HG02970 (cell line): Measurements from ENCODE around the gene IL1RN.

Source experiments
- ATAC-seq: cut with Tn5 transposase; IDR thresholded peaks from one replicate; pipeline ENCODE4 v1.9.1; 2021; ENCODE audit warnings: mild to moderate bottlenecking, moderate library complexity, moderate number of reproducible peaks; ENCODE audit not compliant: unreplicated experiment, low FRiP score

IL1RN gene

DNA sequence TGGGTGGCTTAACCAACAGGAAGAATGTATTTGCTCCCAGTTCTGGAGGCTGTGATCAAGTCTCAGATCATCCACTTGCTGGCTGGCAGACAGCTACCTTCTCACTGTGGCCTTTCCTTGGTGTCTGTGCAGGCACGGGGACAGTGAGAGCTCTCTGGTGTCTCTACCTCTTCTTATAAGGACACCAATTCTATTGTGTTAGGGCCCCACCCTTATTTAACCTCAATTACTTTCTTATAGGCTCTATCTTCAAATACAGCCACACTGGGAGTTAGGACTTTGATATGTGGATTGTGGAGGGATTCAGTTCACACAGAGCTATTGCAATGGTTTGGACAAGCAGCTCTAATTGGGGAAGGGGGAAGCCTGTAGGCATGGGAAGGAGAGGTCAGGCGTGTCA is 25.3 kb upstream of the IL1RN start:
- ATAC-seq, result no peak

DNA sequence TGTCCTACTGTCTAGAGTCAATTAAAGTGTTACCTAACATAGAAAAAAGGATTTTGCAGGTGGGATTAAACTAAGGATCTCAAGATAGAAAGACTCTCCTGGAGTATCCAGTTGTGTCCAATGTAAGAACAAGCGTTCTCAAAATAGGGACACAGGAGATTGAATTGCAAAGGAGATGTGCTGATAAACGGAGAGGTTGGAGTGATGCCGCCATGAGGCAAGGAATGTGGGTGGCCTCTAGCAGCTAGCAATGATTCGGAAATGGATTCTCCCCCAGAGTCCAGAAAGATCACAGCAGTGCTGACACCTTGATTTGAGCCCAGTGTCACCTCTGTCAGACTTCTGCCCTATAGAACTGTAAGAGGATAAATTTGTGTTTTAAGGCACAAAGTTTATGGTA is 24.1 kb upstream of the IL1RN start:
- no peak for ATAC-seq

DNA sequence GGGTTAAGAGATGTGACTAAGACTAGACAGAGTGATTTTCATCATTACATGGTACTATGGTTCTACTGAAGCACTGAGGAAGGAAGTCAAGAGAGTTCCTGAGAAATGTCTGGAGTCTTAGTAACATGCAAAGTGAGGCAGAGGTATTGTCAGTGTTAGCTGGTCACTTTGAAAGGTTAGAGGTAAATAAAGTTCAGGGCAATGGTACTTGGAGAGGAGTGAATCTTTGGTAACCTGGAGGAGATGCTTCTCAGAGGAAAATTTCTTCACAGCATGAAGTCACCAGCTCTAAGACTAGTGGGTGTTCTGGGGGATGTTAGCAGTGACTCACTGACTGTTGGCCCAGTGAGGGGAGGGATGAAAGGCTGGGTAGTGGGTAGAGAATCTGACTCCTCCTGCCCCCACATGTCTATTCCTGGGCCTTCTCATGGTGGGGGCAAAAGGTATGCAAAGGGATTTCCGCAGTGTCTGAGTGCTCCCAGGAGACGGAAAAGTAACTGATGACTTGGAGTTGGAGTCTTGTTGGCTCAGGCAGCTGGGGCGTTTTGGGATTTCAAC is 23.3 kb upstream of the IL1RN start:
- no peak for ATAC-seq

DNA sequence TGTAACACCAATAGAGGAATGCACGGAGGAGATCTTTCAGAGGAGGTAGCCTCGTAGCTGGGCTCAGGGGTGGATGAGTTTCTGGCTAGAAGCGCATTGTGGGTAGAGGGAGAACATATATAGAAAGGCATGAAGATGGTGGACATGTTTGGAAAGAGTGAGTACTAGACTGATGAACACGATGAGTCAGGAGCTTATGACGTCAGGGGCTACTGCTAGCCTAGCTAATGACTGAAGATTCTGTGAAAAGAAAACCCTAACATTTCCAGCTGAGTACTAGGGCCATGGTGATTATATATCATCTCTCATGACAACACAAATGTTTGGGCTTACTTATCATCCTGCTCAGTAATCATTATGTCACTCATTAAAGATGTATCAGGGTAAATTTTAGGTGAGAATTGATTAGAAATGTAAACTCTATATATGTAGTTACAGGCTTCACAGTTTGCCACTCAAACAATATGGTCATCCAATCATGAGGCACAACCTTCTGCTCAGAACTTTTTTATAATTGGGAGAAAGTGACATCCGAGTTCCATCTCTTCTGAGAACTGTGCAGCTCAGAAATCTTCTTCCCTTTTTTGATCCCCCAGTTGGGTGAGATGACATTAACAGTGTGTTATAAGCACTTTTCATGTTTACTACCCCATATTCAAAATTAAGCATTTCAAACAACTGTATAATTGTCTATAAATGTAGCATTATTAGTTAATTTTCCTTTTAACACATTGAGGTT is 22.2 kb upstream of the IL1RN start:
- ATAC-seq, result no peak

DNA sequence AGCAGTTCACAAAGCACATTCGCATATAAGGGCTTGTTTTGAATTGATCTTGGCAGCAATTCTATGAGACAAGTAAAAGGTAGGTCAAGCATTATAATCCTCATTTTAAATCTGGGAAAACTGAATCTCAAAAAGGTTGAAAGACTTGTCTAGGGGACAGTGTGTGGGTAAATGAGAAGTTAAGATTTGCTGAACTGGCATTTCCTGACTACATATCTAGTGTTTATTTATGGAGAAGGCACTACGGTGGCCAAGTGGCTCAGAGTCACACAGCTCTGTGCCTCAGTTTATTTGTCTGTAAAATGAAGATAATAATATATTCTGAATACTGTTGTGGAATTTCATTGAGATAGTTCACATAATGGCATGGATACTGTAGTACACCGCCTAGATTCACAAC is 16.3 kb upstream of the IL1RN start:
- ATAC-seq, result no peak

DNA sequence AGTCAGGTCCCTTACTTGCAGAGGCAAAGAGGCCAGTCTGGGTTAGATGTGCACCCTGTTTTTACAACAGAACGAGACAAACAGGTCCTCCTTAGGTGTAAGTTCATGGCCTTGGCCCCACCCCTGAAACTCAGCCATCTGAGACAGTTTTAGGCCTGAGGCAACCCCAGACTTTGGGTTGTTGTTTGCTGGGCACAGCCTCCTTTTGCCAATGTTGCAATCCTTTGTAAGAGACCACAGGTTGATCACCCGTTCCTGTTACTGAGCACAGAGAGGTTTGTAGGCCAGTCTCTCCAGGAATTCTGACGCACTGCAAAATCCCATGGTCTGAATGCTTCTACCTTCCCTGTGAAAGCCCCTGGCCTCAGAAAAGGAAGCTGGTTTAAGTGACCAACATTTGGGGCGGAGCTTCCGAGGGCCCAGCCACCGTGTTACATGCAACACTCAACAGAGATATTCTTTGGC is 15.5 kb upstream of the IL1RN start:
- no peak for ATAC-seq

DNA sequence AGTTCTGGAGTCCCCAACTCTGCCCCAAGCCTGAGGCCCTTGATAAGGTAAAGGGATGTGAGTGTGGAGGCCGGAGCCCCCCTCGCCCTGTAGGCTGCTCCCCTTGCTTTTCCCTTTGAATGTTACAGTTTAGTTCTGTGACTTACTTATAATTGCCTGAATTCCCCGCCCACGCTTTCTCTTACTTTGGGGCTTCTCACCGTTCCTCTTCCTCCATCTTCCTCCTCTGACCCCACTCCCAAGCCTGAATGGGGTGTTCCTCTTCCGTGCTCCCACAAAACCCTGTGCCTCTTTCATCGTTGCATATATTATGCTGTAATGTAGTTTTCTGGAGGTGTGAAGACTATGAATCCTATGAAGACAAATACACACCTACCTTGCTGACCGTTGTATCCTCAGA is 15.0 kb upstream of the IL1RN start:
- ATAC-seq, result no peak

DNA sequence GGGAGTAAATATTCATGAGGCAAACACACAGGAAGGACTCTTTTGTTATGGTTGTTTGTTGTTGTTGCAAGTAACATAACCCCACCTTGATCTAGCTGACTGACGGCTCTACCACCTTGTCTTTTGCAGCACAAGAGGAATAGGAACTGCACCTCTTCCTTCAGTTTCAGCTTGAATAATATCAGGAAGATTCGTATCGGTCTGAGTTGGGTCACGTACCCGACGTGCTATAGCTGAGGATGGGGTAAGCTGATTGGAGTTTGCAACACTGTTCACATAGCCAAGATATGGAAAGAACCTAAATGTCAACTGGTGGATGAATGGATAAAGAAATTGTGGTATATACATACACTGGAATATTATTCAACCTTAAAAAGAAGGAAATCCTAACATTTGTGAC is 14.5 kb upstream of the IL1RN start:
- no peak for ATAC-seq

DNA sequence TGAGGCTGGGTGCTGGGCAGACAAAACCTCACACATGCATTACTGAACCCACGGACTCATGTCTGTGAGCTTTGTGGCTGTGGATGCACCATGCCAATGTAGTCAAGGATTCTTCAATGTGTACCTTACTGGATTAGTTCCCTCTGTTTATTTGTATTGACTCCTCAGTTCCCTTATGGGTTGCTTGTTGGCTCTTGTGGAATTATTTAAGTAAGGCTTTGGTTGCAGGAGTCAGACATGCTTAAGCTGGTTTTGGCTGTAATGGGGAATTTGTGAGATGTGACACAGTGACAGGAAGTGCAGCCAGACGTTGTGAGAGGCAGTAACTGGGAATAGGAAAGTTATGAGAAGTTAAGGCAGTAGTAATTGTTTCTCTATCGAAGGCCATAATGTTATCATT is 13.6 kb upstream of the IL1RN start:
- no peak for ATAC-seq

DNA sequence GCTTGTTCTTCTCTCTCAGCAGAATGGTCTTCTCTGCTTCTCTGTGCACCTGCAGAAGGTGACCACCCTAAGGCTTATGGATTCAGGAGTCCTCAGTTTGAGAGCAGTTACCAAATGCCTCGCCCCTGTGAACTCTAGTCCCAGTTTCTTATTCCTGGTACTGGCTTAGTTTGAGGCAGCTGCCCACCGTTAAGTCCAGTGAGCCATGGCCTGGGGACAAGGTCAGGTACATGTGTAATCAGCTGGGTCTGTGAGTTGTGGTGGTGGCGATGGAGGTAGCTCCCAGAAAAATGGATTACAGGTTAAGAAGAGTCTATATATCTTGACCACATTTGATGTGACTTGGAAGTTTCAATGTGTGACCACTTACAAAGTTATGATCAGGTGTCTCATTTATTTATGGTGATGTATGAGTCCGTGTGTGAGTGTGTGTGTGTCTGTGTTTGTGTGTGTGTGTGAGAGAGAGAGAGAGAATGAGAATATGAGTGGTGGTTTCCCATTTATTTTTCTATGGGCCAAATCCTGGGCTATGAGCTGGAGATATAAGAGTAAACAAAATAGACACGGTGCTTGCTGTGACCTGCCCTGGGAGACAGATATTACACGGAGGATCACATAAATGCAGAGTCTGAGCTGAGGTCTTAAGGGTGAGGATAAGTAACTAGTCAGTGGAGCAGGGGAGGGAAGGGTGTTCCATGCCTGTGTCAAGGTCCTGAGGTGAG is 13.0 kb upstream of the IL1RN start:
- no peak for ATAC-seq

DNA sequence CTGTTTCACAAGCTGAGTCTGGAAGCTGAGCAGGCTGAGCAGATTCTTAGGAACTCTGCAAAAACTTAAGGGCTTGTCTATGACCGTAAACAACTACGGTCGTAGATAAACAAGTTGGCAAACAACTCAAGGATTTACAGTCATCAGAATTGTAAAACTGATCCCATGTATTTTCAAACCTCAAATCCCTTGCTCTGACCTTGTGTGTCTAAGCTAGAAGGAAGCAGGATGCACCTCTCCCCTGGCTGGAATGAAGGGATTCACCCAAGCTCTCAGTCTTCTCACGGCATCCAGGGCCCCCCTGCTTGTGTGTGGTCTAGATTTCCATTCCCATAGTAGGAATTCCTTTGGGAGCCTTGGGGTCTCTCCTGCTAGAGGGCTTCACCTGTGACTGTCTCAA is 12.4 kb upstream of the IL1RN start:
- no peak for ATAC-seq

DNA sequence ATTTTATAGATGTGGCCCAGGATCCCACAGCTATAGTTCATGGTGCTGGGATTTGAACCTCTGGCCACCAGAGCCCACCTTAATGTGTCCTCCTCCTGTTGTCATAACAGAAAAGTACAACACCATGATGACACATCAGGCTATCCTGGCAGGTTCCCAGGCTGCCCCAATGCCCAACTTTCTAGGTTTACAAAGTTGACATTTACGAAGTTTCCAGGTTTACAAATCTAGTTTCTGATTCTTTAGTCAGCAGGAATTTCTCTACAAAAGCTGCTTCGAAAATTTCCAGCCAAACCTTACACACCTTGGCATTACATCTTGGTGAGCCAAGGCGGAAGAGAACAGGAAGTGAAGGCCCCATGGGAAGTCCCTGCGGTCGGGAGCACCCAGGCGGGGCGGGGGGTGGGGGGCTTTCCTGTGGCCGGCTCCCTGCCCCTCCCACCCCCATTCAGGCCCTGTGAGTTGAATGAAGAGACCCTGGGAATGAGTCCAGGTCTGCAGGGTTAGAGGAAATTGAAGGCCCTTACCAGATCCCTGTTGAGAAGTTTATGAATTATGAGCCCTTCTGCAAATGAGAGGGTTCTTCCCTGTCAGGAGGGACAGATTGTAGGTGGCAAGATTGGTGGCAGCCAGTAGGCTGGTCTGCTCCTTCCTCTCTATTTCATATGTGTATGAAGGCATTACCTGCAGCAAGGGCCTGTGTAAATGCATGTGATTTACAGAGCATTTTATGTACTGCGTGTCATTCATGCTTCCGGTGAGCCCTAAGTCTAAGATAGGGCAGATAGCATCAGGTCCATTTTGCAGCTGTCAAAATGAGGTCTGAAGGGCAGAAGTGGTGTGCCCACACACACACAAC is 11.1 kb upstream of the IL1RN start:
- no peak for ATAC-seq

DNA sequence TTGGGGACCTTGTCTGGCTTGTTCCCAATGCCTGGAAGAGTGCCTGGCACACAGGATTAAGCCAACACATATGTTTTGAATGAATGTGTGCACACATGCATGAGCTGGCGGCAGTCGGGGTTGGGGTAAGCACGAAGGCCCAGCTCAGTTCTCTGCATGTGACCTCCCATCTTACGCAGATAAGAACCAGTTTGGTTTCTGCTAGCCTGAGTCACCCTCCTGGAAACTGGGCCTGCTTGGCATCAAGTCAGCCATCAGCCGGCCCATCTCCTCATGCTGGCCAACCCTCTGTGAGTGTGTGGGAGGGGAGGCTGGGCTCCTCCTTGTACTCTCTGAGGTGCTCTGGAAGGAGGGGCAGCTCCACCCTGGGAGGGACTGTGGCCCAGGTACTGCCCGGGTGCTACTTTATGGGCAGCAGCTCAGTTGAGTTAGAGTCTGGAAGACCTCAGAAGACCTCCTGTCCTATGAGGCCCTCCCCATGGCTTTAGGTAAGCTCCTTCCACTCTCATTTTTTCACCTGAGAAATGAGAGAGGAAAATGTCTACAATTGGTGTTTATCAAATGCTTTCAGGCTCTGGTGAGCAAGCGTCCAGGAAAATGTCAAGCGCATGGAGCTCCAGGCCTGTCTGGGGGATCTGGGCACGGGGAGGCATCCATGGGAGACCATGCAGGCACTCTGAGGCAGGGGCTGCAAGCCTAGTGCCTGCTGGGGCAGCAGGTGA is 9.7 kb upstream of the IL1RN start:
- no peak for ATAC-seq

DNA sequence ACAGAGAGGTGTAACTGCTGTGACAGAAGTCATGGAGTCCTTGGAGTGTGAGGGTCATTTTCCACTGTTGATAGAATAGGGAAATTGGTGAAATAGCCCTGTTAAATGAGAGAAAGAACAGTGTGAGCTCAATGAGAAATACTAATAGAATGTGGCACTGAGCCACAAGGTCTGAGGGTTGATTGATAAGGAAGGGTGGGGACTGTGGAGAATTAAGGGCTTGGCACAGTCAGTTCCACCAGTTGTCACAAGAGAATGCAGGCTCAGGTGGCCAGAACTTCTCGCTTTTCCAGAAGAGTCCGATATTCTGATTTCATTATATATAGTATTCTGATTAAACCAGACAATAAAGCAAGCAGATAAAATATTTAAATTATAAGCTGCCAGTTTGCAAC is 9.1 kb upstream of the IL1RN start:
- no peak for ATAC-seq

DNA sequence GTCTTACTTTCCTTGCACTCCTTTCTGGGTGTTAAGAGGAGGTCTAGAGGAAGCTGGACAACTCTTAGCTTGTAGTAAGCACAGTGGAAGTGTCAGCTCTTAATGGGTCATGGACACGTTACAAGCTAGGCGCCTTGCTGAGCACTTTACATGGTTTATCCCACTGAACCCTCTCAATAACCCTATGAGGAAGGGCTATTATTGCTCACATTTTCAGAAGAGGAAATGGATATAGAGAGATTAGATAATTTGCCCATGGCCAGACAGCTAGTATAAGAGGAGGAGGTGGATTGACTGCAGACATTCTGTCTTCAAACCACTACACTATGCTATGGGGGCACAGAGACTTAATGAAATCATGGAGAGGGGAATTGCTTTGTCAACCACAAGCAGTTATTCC is 8.3 kb upstream of the IL1RN start:
- no peak for ATAC-seq

DNA sequence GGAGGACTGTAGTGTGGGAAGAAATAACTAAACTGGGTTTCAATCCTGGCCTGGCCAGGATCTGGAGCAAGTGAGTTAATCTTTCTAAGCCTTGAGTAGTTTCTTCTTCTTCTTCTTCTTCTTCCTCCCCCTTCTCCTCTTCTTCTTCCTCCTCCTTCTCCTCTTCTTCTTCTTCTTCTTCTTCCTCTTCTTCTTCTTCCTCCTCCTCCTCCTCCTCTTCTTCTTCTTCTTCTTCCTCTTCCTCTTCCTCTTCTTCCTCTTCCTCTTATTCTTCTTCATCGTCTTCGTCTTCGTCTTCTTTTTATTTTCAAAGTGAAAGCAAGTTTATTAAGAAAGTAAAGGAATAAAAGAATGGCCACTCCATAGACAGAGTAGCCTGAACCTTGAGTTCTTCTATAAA is 6.5 kb upstream of the IL1RN start:
- no peak for ATAC-seq

DNA sequence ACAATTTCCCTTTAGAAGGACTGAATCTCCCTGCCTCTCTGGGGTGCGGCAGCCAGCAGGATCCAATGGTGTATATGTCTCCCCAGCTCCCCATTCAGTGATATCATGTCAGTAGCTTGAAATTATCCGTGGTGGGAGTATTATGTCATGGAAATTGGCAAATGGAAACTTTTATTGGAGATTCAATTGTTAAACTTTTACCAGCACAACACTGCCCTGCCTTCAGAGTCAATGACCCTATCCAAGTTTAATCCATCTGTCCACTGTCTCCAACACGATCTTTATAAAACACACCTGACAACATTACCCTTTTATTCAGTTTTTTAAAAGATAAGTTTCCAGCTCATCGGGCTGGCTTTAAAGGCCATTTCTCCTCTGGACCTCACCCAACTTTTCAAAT is 5.0 kb upstream of the IL1RN start:
- no peak for ATAC-seq

DNA sequence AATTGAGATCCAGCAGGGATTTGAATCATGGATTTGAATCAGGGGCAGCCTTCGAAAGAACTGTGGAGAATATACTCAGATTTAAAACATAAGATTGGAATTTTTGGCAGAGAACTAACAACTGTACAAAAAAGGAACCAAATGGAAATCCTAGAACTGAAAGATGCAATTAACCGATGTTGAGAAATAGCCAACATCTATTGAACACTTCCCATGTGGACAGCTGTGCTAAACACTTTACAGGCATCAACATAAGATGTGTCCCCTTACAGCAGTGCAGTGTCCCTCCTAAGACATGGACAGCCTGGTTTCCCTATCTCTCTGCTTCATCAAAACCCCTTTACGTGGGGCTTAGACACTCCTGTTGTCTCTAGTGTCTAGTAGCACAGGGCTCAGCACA is 3.7 kb upstream of the IL1RN start:
- no peak for ATAC-seq

DNA sequence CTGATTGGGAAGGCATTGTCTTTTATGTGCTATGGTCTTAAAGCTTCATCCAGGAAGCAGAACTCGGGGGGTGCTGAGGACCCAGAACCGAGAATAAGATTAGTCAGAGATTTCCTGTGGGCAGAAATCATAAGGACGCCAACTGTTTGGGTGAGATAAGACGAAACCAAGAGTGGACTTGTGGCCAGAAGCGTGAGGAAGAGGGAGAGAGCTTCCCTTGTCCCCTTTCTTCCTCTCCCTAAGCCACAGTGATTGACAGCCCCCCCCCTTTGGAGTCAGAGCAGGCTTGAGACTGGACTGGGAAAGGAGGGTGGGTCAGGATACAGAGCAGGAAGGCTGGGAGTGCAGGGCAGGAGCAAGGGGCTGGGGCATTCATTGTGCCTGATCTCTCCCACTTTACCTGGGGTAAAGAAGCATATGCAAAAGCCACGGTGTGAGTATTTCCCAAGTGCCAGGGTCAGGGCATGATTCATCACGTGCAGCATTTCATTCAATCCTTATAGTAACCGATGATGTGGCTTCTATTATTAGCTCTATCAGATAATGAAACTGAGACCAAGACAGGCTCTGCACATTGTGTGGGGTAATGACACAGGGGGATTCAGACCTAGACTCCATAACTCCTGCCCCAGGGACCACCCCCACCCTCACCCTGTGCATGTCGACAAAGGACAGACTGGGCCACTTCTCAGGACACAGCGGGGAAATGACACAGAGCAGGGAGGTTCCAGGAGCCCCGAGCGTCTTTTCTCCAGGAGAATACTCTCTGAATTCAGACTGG is 3.0 kb upstream of the IL1RN start:
- no peak for ATAC-seq
